OCI-LY3 (cell line): Measurements from ENCODE around the gene GULP1.

Experiments
- H2AFZ ChIP-seq: fragments of 200-600, 300-600 bp; shearing (Covaris generic); 2 replicates; pipeline ENCODE4 v1.6.0; 2014; ENCODE audit warnings: antibody characterized with exemption, low read depth, low read length
- H3K27ac ChIP-seq: fragments of 200-600, 300-600 bp; sonication (generic); 2 replicates; pipeline ENCODE4 v1.5.1; 2014; ENCODE audit warnings: mild to moderate bottlenecking, low read length, moderate library complexity, mixed read lengths
- H3K27me3 ChIP-seq: fragments of 200-600, 300-600 bp; sonication (generic); 2 replicates; pipeline ENCODE4 v1.6.1; 2014; ENCODE audit warnings: low read depth, low read length, mixed read lengths
- H3K36me3 ChIP-seq: fragments of 200-600, 300-600 bp; sonication (generic); replicated peaks from 2 replicates; pipeline ENCODE3; 2014; ENCODE audit warnings: low read depth, low read length, mixed read lengths
- H3K4me1 ChIP-seq: fragments of 300-600, 200-600 bp; sonication (generic); 2 replicates; pipeline ENCODE4 v1.6.1; 2014; ENCODE audit warnings: low read length, mixed read lengths
- H3K4me2 ChIP-seq: fragments of 200-600, 300-600 bp; sonication (generic); 2 replicates; pipeline ENCODE4 v1.6.1; 2014; ENCODE audit warnings: low read length, mixed read lengths
- H3K4me3 ChIP-seq: fragments of 300-600, 200-600 bp; sonication (generic); 2 replicates; pipeline ENCODE4 v1.5.1; 2014; ENCODE audit warnings: antibody characterized with exemption, mild to moderate bottlenecking, low read length, moderate library complexity
- H3K79me2 ChIP-seq: fragments of 300-600, 200-600 bp; shearing (Covaris generic); 2 replicates; pipeline ENCODE4 v1.6.1; 2014; ENCODE audit warnings: mild to moderate bottlenecking, low read length, mixed read lengths
- H3K9ac ChIP-seq: fragments of 300-600, 200-600 bp; shearing (Covaris generic); 2 replicates; pipeline ENCODE4 v1.6.0; 2014; ENCODE audit warnings: mild to moderate bottlenecking, low read length, moderate library complexity
- H3K9me3 ChIP-seq: fragments of 200-600, 300-600 bp; shearing (Covaris generic); 2 replicates; pipeline ENCODE4 v1.6.1; 2014; ENCODE audit warnings: low read length, mixed read lengths; ENCODE audit not compliant: insufficient read depth
- H4K20me1 ChIP-seq: fragments of 200-600, 300-600 bp; sonication (generic); 2 replicates; pipeline ENCODE4 v1.6.1; 2016; ENCODE audit warnings: low read length, mixed read lengths; ENCODE audit not compliant: insufficient read depth
- CTCF ChIP-seq: fragments of 200-600, 300-600 bp; sonication (generic); IDR thresholded peaks from 2 replicates; pipeline ENCODE4 v1.5.1; 2014; ENCODE audit warnings: antibody characterized with exemption, low read length, low read depth
- EZH2phosphoT487 ChIP-seq: fragments of 200-600 bp; shearing (Covaris generic); IDR thresholded peaks from 2 replicates; pipeline ENCODE4 v1.6.1; 2018; ENCODE audit warnings: antibody characterized with exemption, mixed run types, low read depth

GULP1 gene

DNA sequence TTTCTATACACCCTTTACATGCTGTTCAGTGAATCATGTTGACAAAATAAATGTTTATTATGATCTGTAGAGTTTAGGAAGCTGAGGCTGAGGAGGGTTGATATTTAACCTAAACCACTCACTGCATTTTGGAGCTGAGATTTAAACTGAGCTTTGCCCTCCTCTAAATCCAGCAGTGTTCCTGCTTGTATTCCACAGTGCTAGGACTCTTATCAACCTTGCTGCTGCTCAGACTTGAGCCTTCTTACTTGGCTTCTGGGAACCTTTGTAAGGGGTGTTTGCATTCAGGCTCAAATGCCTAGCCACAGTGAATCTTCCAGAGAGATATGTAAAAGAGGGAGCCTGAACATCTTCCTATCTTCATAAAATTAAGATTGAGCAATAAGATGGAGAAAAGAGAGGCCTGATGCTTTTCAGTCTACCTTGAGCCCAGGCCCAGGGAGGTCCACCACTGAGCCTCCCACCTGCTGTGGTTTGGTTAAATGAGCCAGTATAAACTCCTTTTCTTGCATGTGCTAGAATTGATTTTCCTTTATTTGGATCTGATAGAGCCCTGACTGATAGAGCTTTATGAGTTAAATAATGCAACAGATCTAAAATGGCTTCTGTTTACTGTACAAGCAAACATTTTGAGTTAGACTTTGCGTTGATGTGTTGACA, 149.7 kb downstream of the GULP1 start:
- H3K79me2 ChIP-seq: no peaks in the 10 kb centered on the region
- no peak overlapping the region for H3K9ac ChIP-seq
- no peaks in the 10 kb centered on the region for H4K20me1 ChIP-seq
- no peaks in the 10 kb centered on the region for H3K27me3 ChIP-seq
- no peak overlapping the region for H3K4me2 ChIP-seq
- H3K9me3 ChIP-seq: no peaks in the 10 kb centered on the region
- no peak overlapping the region for H3K27ac ChIP-seq
- H3K4me3 ChIP-seq: no peak overlapping the region
- H3K4me1 ChIP-seq: no peaks in the 10 kb centered on the region
- no peak overlapping the region for H2AFZ ChIP-seq
- TF ChIP-seq EZH2phosphoT487 (no peak), CTCF (no peak)
- H3K36me3 ChIP-seq: no peaks in the 10 kb centered on the region

DNA sequence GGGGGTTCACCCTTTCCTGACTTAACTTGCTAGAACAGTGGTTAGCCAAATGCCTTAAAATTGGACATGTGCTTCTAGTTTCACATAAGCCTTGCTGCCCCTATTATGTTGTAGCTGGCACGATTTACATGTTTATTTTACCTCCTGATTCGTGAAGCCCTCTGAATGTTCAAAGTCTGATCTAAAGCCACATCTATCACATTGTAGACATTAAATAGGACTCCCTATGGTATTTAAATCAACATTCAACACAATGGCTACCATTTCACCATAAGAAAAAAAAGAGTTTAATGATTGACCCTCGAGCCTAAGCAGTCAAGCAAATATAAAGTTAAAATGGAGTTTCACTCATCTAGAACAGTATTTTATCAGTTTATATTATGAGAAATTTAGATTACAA, 151.5 kb downstream of the GULP1 start:
- no peaks in the 10 kb centered on the region for H4K20me1 ChIP-seq
- no peak overlapping the region for H3K4me3 ChIP-seq
- no peaks in the 10 kb centered on the region for H3K27me3 ChIP-seq
- H3K4me1 ChIP-seq: no peaks in the 10 kb centered on the region
- H3K4me2 ChIP-seq: no peak overlapping the region
- H3K9ac ChIP-seq: no peak overlapping the region
- TF ChIP-seq EZH2phosphoT487 (no peak), CTCF (no peak)
- no peaks in the 10 kb centered on the region for H3K36me3 ChIP-seq
- no peaks in the 10 kb centered on the region for H3K79me2 ChIP-seq
- H3K9me3 ChIP-seq: no peaks in the 10 kb centered on the region
- H2AFZ ChIP-seq: no peak overlapping the region
- H3K27ac ChIP-seq: no peak overlapping the region

DNA sequence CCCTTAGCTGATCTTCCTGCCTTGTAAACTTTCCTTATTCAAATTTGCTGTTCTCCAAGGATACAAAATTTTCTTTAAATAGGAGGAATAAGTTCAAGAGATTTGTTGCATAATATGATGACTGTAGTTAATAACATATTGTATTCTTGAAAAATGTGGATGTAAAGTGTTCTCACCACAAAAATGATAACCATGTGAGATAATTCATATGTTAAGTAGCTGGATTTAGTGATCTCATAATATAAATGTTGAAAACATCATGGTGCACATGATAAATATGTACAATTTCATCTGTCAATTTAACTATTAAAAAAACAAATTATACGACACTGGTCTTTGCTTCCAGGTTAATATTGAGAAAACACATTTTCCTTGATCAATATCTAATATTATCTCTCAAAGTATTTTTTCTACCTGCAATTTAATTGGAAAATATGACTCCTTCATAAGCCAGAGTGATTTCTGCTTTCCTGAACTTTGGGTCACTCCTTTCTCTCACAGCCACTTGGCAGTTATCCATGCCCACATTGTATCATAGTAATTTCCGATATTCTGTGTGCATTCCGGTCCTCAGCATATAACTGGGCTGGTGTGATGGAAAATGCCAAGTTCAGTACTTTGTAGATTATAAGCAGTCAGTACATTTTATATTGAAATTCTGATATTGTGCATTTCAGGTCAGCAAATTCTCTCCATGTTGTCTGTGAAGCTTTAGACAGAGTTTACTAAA, 152.6 kb downstream of the GULP1 start:
- Histone ChIP-seq H3K79me2 (no peaks in the 10 kb centered on the region), H3K36me3 (no peaks in the 10 kb centered on the region), H3K27me3 (no peaks in the 10 kb centered on the region), H3K9me3 (no peaks in the 10 kb centered on the region), H3K9ac (no peak overlapping the region), H3K4me2 (no peak overlapping the region), H3K27ac (no peak overlapping the region), H3K4me3 (no peak overlapping the region), H4K20me1 (no peaks in the 10 kb centered on the region), H2AFZ (no peak overlapping the region), H3K4me1 (no peaks in the 10 kb centered on the region; the same call in 1 of the 2 replicates)
- TF ChIP-seq CTCF (no peak), EZH2phosphoT487 (no peak)

- no peak overlapping the region for H3K27ac ChIP-seq
- H3K27me3 ChIP-seq: no peaks in the 10 kb centered on the region
- no peak overlapping the region for H3K9ac ChIP-seq
- peaks cover 14% of the 10 kb centered on the region for H3K4me1 ChIP-seq
- H3K79me2 ChIP-seq: no peaks in the 10 kb centered on the region
- peaks cover 11% of the 10 kb centered on the region for H3K36me3 ChIP-seq
- no peak overlapping the region for H3K4me3 ChIP-seq
- TF ChIP-seq CTCF (no peak), EZH2phosphoT487 (no peak)
- H3K9me3 ChIP-seq: peaks cover 12% of the 10 kb centered on the region
- H4K20me1 ChIP-seq: no peaks in the 10 kb centered on the region
- no peak overlapping the region for H2AFZ ChIP-seq
- 0 out of 2 replicates have a peak overlapping the region, but pooled peaks have one; percentile 5 for H3K4me2 ChIP-seq
Measured at GRCh38 chr2:188449561-188449960, 157.9 kb downstream of the GULP1 start.
